ENCODE measurements around the gene FOXP1.
"Not testable (repeated sequence)": the region's sequence is repeated elsewhere in the genome, so short reads cannot be mapped to it uniquely, and the experiment has no call there.

Gene FOXP1

DNA sequence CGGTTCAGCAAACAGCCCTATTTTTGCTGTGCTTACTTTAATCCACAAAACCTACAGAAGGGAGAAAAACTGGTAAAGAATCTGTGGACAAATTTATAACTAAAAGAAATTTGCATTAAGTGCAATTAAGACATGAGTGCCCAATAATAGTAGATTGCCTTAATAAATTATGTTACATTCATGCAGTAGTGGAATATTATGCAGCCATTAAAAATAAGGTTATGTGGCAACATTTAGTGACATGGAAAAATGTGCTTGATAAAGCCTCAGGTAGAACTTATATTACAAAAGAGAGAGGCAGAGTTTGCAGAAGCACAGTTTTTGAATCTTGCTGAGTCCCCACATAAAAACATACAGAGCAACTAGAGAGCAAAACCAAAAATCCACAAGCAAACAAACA is 253.0 kb downstream of the FOXP1 start:
- DNase-seq (ENCODE audit: low read depth), result no peak

DNA sequence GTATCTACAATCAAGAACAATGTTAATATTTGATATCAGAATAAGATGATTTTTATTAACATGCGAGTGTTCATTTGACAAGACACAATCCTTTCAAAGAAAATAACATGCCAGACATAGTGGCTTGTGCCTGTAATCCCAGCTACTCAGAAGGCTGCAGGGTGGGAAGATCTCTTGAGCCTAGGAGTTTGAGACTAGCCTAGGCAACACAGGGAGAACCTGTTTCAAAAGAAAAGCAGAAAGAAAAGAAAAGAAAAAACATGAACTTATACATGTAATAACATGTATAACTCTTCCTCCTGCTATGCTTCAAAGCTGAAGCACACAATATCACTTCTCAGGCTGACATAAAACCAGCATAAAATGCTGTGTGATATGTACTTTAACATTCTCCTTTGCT is 253.7 kb downstream of the FOXP1 start:
- no peak for DNase-seq (ENCODE audit: low read depth)

DNA sequence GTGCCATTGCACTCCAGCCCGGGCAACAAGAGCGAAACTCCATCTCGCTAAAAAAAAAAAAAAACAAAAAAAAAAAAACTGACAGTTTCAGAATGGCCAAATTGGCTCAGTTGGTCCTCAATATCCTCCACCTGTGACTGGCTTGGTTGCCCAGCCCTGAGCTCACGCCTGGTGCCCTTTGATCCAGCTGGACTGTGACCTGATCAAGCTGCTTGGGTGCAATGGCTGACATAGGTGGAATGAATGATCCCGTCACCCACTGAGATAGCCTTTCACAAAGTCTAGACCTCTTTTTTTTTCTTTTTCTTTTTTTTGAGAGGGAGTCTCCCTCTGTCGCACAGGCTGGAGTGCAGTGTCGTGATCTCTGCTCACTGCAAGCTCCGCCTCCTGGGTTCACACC is 254.6 kb downstream of the FOXP1 start:
- no peak for DNase-seq (ENCODE audit: low read depth)

DNA sequence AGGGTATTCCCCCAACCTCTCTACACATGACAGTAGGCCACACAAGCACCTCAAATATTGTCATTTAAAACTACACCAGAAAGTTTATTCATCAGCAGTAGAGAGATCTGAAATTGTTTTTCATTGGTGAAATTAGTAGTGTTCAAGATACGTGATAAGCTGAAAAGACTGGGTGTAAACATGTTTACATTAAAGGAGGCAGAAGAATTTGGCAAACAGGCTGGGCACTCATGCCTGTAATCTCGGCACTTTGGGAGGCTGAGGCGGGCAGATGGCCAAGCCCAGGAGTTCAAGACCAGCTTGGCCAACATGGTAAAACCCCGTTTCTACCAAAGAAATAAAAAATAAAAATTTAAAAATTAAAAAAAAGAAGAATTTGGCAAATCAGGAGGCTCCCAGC is 255.6 kb downstream of the FOXP1 start:
- no peak for DNase-seq (ENCODE audit: low read depth)

DNA sequence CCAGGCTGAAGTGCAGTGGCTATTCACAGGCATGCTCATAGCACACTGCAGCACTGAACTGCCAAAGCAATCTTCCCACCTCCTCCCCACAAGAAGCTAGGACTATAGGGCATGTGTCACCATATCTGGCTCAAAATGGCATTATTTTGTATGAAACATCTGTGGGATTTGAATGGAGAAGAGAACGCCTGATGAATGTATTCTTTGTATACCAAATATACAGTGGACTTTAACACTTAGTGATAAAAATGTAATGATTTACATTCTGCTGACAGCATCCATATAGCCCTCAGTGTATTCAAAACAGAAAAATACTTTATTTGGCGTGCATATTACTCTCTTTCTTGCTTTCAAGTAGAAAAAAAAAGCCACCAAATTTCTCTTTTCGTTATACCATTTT is 257.8 kb downstream of the FOXP1 start:
- no peak for DNase-seq (ENCODE audit: low read depth)

DNA sequence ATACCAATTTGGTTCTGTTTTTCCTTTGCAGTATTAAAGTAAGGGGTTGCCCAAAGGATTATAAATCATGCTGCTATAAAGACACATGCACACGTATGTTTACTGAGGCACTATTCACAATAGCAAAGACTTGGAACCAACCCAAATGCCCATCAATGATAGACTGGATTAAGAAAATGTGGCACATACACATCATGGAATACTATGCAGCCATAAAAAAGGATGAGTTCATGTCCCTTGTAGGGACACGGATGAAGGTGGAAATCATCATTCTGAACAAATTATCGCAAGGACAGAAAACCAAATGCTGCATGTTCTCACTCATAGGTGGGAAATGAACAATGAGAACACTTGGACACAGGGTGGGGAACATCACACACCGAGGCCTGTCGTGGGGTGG is 259.3 kb downstream of the FOXP1 start:
- not testable (repeated sequence) for DNase-seq (ENCODE audit: low read depth)

DNA sequence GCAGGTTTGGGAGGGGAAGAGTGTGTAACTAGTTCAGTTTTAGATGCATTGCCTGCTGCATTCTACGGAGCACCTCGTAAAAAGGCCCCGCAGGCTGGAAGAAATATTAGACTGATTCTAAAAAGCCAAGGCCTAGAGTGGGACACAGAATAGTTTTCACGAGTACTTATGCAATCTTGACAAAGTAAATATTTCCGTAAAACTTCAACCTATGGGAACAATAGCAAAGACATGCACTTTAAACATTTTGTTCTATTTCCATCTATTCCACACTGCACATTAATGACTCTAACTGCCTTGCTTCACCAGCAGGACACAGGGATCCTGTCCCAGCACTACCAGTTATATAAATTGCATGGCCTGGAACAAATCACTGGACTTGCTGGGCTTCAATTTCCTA is 260.0 kb downstream of the FOXP1 start:
- no peak for DNase-seq (ENCODE audit: low read depth)

DNA sequence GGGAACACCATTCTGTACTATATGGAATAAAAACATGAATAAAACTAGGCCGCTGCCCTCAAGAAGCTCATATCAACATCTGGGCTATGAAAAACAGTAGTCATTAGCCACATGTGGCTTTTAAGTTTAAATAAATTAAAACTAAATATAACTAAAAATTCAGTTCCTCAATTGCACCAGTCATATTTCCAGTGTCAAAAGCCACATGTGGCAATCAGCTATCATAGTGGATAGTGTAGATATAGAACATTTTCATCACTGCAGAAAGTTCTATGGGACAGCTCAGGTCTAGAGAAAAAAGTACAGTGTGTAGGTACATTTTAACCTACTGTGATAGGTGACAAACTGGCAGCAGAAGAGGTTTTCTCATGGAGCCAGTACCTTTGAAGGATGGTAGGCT is 261.4 kb downstream of the FOXP1 start:
- DNase-seq (ENCODE audit: low read depth), result no peak

DNA sequence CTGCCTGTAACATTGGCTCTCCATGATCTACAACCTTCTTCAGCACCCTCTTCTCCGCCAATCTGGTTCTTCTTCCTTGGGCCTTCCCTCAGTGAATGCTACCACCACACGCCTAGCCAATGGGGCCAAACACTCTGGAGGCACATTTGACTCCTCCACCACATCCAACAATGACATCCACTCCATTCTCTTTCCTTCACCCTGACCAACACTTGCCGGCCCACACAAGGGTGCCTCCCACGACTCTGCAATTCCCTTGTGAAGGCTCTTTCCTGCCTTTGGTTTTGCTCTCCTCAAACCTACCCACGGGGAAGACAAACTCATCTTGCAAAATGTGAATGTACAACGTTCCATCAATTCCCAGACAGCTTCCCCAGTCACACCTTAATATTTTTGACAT is 263.8 kb downstream of the FOXP1 start:
- DNase-seq (ENCODE audit: low read depth), result no peak

DNA sequence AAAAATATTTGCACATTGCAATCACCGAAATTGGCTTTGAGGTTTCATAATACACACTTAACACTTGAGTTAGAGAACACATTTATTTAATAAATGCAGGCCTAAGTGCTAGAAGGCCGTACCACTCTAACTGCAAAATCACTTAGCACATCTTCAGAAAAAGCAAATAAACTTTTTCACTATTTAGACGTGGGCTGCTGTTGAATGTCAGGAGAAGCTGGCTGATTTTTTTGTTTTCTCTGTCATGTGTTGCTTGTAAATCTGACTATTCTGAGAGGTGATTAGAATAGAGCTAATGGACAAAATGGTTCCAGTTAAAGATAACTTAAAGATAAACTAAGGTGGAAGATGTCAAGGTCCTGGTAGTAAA is 265.1 kb downstream of the FOXP1 start:
- DNase-seq (ENCODE audit: low read depth), result no peak

DNA sequence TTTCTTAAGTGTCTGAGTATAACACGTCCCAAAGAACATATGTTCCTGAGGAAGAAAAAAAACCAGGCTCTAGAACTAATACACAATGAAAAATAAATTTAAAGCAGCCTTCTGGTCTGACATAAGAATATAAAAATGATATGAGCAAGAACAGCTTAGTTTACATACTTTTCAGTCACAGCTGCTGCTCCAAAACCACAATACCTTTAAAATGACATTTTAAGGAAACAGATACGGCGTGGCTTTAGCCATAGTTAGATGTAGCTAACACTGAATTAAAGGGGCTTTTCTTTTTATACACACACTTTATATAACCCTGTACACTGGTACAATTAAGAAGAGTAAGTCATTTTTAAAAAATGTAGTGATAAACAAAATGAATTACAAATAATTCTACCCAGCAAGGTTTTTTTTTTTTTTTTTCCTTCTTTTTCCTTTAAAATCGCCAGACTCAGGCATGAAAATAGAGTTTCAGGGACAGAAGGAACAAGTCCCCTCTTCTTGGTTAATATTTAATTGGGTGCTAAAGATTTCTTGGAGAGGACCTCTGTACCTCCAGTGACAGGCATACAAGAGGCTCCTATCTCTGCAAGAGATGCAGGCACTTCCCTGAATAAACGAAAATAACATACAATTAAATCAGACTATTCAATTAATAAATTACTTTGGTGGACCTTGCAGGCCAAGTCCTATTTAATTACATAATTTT is 265.6 kb downstream of the FOXP1 start:
- peak; percentile 58 for DNase-seq (ENCODE audit: low read depth)

DNA sequence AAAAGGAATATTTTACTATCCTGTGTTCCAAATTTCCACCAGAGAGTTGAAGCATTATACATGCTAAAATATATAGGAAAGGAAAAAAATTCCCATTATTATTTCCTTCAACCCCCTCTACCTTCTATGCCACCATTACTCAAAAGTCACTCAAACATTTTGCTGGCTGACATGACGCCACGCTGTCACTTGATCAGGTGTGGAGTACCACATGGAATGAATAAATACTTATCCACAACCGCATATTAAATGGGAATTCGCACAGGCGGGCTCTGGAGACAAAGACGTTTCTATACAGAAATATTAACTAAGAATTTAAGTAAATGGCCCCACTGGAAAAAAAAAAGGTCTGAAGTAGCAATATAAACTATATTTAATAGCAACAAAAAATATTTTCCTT is 266.4 kb downstream of the FOXP1 start:
- DNase-seq (ENCODE audit: low read depth), result no peak

DNA sequence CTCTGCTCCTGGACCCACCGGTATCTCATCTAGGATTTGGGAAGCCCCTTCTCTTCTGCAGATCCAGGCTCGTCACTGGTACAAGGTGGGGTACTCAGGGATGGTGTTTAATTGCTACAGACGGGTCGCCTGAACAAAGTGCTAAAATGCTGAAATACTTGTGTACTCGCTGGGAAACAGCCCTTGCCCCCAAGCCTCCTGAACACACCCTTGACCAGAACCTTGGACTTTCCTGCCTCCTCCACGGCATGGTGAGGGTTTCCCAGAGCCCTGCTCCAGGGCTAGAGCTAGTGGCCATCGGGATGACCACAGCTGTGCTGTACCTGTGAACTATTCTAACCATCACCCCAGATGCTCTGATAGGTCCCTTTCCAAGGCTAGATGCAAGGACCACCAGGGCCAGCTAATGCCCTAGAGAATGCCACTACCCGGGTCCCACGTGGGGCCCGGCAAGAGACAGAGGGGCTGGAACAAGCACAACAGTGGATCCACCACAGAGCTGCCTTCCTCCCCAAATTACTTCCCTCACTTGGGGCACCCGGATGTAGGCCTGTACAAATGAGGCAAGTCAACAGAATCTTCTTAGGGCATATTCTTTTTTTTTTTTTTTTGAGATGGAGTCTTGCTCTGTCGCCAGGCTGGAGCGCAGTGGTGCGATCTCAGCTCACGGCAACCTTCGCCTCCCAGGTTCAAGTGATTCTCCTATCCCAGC is 267.3 kb downstream of the FOXP1 start:
- no peak for DNase-seq (ENCODE audit: low read depth)

DNA sequence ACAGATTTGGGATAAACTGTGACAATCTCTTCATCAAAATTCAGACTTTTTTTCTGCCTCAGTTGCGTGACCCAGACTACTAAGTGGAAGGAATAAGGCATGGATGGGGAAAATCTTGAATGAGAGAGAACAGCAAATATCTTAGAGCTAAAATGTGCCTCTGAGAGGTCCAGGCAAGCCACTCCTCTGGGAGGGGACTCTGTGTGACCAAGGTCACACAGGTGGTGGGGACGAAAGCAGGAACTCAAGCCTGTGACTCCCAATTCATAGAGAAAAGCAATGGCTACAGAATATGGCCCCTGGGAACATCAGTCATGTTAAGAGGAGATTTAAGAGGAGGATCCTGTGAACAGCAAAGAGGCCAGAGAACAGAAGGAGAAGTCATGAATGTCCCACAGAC is 268.1 kb downstream of the FOXP1 start:
- no peak for DNase-seq (ENCODE audit: low read depth)

DNA sequence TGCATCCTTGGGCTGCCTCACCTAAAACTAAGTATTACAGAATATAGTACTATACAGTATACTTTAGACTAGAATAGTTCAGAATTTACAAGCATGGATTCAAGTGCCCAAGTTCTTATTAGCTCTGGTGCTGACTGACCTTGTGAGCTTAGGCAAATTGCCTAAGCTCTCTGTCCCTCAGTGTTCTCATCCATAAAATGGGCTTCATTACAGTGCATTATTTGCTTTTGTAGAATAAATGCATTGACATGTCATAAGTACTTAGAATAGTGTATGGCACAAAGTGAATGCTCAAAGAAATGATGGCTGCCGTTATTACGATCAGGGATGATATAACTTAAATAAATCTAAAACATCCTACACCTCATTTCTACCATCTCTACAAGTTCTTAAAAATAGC is 269.7 kb downstream of the FOXP1 start:
- no peak for DNase-seq (ENCODE audit: low read depth)

DNA sequence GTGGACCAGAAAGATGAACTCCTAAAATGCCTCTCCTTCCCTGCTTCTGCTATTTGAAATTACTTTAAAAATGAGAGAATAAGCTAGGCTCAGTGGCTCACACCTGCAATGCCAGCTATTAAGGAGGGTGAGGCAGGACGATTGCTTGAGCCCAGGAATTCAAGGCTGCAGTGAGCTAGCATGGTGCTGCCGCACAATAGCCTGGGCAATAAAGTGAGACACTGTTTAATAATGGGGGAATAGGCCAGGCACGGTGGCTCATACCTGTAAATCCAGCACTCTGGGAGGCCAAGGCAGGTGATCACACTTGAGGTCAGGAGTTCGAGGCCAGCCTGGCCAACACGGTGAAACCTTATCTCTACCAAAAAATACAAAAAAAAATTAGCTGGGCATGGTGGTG is 271.1 kb downstream of the FOXP1 start:
- no peak for DNase-seq (ENCODE audit: low read depth)

DNA sequence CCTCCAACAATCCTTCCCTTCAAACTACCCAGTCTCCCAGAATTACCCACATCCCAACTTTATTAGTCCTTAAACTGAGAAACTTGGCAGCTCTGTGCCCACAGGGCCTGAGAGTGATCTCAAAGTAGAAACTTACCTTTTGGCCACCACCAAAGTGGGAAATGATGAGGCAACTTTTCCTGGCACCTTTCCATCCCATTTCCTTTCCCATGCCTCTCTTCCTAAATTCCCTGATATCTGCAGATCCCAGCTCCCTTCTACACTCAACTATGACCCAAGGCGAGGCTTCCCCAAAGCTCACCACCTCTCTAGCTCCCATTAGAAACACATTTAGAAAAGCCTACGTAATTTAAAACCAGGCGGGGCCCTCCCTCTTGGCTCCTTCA is 271.9 kb downstream of the FOXP1 start:
- peak; percentile 31 for DNase-seq (ENCODE audit: low read depth)

DNA sequence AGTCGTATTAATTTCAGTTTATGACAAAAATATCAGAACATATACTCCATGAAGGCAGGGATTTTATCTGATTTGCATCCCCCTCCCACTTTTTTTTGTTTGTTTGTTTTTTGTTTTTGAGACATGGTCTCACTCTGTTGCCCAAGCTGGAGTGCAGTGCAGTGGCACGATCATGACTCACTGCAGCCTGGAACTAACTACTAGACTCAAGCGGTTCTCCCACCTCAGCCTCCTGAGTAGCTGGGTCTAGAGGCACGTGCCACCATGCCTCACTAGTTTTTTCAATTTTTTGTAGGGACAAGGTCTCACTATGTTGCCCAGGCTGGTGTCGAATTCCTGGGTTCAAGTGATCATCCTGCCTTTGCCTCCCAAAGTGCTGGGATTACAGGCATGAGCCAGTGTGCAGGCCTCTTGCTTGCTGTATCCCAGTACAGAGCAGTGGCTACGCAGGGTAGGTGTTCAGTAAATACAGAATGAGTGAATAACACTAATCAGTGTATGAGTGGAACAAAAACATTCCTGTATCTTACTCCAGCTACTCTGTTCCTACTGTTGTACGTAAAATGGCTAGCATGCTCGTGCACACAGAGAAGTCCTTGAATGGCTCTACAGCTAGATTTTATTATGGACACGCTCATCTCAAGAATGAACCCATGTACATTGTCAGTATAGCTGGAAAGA is 272.4 kb downstream of the FOXP1 start:
- DNase-seq (ENCODE audit: low read depth), result peak; percentile 70

DNA sequence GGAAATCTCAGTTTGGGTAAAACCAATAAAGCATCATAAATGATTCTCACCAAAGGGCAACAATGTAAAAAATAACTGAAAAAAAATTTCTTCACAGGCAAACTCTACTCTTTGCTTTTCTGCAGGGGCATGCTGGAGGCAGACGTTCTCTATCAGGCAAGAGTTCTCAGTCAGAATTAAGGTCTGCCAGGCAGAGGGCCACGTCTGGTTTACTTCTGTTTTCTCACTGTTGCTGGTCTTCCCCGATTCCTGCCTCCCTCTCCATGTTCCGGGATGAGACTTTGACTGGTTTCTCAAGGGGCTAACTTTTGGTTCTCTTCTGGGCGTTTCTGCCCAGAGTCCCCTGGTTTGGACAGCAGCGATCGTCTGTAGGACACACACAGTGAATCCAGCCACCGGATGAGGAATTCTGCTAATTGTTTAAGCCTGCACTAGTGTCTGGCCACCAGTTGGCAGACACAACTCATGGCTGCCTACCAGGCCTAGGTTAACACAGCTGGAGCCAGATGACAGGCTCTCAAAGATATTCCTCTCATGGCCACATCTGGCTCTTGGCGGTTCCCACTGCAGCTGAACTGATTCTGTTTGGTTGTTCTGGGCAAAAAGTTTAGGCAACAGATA is 273.1 kb downstream of the FOXP1 start:
- DNase-seq (ENCODE audit: low read depth), result peak; percentile 80

DNA sequence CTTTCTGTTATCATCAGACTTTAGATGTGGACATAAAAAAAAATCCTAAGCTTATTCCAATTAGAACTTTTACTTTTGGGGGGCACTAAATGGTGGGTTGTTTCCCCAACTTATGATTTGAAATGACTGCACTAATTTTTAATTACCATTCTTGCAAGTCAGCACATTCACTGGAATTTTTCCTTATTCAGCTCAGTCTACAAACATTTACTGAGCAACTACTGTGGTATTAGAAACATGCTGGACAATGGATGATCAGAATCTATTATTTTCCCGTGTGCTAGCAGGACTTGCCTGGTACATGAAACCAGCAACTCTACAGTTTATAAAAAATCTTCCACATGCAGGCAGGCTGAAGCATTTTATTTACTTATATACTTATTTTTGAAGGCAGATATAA is 273.6 kb downstream of the FOXP1 start:
- peak; percentile 69 for DNase-seq (ENCODE audit: low read depth)

DNA sequence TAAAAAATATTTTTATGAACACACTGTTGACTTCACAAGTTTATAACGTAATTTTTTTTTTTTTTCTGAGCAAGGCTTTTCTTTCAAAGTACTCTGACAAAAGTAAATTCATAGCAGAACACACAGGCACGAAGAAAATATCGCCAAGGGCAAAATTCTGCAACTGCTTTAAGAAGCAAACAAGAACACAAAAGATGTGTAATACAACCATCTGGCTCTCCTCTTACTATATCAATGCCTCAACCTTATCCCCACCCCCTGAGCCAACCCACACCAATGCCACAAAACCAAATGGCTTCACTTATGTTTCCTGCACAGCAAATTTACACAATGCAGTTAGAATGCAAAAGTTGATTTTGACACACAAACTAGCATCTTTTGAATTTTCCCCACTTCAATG is 274.2 kb downstream of the FOXP1 start:
- DNase-seq (ENCODE audit: low read depth), result peak; percentile 59

DNA sequence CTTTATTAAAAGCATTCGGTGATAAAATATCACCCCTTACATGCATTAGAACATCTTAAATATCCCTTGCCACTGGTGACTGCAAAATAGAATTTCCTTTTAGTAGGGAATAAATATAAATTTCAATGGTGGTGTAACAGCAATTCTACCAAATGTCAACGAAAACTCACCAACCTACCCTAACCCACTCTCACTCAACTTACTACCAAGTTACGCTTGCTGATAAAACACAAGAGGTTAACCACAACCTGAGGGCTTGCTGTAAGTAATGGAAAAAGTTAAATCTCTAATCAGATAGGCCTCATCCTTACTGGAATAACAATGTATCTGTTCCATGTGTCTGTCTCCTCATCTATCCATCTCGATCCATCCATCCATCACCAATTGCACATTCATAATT is 274.7 kb downstream of the FOXP1 start:
- no peak for DNase-seq (ENCODE audit: low read depth)
